HG03439 (cell line): ENCODE measurements around the gene PCDHGA8.
"Not testable (repeated sequence)": the region's sequence is repeated elsewhere in the genome, so short reads cannot be mapped to it uniquely, and the experiment has no call there.

ENCODE experiments used
- ATAC-seq: cut with Tn5 transposase; IDR thresholded peaks from one replicate; pipeline ENCODE4 v1.9.1; 2021; ENCODE audit warnings: mild to moderate bottlenecking, moderate library complexity; ENCODE audit not compliant: unreplicated experiment

Gene PCDHGA8

GRCh38 chr5:141369994-141370848, 22.2 kb upstream of the PCDHGA8 start, which contains the start of gene PCDHGB3:
PCDHGB3 (plus strand) TSS chr5:141370242; CDS start chr5:141370395, 153 bp downstream.
- peak; percentile 88 for ATAC-seq

GRCh38 chr5:141371572-141372475, 20.6 kb upstream of the PCDHGA8 start:
- no peak for ATAC-seq

GRCh38 chr5:141373673-141374317, 18.6 kb upstream of the PCDHGA8 start, which contains the start of gene PCDHGA6:
PCDHGA6 (plus strand) TSS chr5:141373891; CDS start chr5:141374084, 193 bp downstream.
- ATAC-seq: no peak

- no peak for ATAC-seq
These were observed 17.8 kb upstream of the PCDHGA8 start for GRCh38 chr5:141374627-141375026.

- ATAC-seq: not testable (repeated sequence)
These were observed 16.8 kb upstream of the PCDHGA8 start for GRCh38 chr5:141375444-141376155.

- ATAC-seq: no peak
These were observed 9.8 kb upstream of the PCDHGA8 start, which contains the start of gene PCDHGA7 for GRCh38 chr5:141382469-141383294. PCDHGA7 (plus strand) TSS chr5:141382742; CDS start chr5:141382900, 158 bp downstream.

- ATAC-seq: no peak
These were observed 9.1 kb upstream of the PCDHGA8 start for GRCh38 chr5:141383345-141383744.

- no peak for ATAC-seq
These were observed 7.8 kb upstream of the PCDHGA8 start for GRCh38 chr5:141384471-141385267.

GRCh38 chr5:141387557-141388311, 4.7 kb upstream of the PCDHGA8 start, which contains the start of gene PCDHGB4:
PCDHGB4 (plus strand) TSS chr5:141387698; CDS start chr5:141387885, 187 bp downstream.
- ATAC-seq: not testable (repeated sequence)

GRCh38 chr5:141388661-141389060, 3.8 kb upstream of the PCDHGA8 start:
- no peak for ATAC-seq

- no peak for ATAC-seq
These were observed 3.0 kb upstream of the PCDHGA8 start for GRCh38 chr5:141389153-141390042.

- ATAC-seq: no peak
These were observed 834 bp downstream of the PCDHGA8 start for GRCh38 chr5:141393267-141393666.

GRCh38 chr5:141394401-141395187, 2.2 kb downstream of the PCDHGA8 start:
- ATAC-seq: not testable (repeated sequence)

GRCh38 chr5:141397756-141398551, 5.5 kb downstream of the PCDHGA8 start, which contains the start of gene PCDHGB5:
PCDHGB5 (plus strand) TSS chr5:141397947; CDS start chr5:141398128, 181 bp downstream.
- peak; percentile 54 for ATAC-seq

GRCh38 chr5:141398608-141399007, 6.2 kb downstream of the PCDHGA8 start:
- no peak for ATAC-seq
